ENCODE results near the gene ETS1. TPM values are rescaled to one million over a fixed set of nuclear protein-coding genes. Genes with fewer than 3 reads are reported as not detected.
A peak's percentile ranks its signal among the peaks of the same experiment; 100 is the strongest.

The ETS1 gene
- total RNA-seq, 2 experiments from 2014 or later, result 579 to 590 TPM

DNA sequence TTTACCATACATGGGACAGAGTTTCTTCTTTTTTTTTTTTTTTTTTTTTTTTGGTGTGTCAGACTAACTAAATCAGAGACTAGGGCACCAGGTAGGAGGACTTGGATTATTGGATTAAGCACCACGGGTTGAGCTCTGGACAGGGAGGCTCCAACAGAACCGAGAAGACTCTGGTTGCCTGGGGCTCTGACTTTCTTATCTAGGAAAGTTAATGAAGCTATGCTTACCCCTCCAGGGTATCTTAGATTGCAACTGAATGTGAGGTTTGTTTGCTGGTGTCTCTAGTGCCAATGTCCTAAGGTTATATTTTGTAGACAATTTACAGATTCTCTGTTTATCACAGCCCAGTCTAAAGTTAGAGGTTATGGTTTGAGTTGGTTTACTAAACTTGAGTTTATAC lies 18.1 kb downstream of the ETS1 start:
- TF ChIP-seq, protein P1, sequence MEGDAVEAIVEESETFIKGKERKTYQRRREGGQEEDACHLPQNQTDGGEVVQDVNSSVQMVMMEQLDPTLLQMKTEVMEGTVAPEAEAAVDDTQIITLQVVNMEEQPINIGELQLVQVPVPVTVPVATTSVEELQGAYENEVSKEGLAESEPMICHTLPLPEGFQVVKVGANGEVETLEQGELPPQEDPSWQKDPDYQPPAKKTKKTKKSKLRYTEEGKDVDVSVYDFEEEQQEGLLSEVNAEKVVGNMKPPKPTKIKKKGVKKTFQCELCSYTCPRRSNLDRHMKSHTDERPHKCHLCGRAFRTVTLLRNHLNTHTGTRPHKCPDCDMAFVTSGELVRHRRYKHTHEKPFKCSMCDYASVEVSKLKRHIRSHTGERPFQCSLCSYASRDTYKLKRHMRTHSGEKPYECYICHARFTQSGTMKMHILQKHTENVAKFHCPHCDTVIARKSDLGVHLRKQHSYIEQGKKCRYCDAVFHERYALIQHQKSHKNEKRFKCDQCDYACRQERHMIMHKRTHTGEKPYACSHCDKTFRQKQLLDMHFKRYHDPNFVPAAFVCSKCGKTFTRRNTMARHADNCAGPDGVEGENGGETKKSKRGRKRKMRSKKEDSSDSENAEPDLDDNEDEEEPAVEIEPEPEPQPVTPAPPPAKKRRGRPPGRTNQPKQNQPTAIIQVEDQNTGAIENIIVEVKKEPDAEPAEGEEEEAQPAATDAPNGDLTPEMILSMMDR (IDR thresholded peaks at IDR 0.05), result no peak
- Histone ChIP-seq H3K4me3 (ENCODE audit: low read length) (no peak overlapping the region), H3K9me3 (ENCODE audit: control insufficient read depth in 1 of 2, insufficient read depth in 1 of 2, low read length in 2 of 2) (no peaks in the 10 kb centered on the region), H3K36me3 (ENCODE audit: insufficient read depth, low read length) (no peaks in the 10 kb centered on the region), H3K27me3 (ENCODE audit: control insufficient read depth in 1 of 2, insufficient read depth in 2 of 2, low read length in 2 of 2) (no peaks in the 10 kb centered on the region), H3K27ac (ENCODE audit: low read depth in 1 of 2, low read length in 2 of 2) (no peak overlapping the region), H3K4me1 (ENCODE audit: insufficient read depth, low read length) (peaks cover 9% of the 10 kb centered on the region)
- H3K27ac Mint-ChIP-seq, result no peak overlapping the region
- H3K9me3 Mint-ChIP-seq, result no peaks in the 10 kb centered on the region
- intact Hi-C loops (cut with DNase I, micrococcal nuclease), result no loop called here
- peaks cover 31% of the 10 kb centered on the region for H3K4me1 Mint-ChIP-seq (ENCODE audit: low read depth)
- ChIA-PET CTCF (interaction anchor here (0.7 kb wide), 1 partner anchor 359 kb away, joined by 3 read pairs; no protein-coding TSS in a partner anchor), POLR2A (no interaction called here)
- H3K36me3 Mint-ChIP-seq (ENCODE audit: low read depth), result no peaks in the 10 kb centered on the region
- no peak for ATAC-seq (ENCODE audit: poor library complexity)
- H3K27me3 Mint-ChIP-seq, result no peaks in the 10 kb centered on the region
- H3K4me3 Mint-ChIP-seq, result no peak overlapping the region
- DNase-seq, result no peak

DNA sequence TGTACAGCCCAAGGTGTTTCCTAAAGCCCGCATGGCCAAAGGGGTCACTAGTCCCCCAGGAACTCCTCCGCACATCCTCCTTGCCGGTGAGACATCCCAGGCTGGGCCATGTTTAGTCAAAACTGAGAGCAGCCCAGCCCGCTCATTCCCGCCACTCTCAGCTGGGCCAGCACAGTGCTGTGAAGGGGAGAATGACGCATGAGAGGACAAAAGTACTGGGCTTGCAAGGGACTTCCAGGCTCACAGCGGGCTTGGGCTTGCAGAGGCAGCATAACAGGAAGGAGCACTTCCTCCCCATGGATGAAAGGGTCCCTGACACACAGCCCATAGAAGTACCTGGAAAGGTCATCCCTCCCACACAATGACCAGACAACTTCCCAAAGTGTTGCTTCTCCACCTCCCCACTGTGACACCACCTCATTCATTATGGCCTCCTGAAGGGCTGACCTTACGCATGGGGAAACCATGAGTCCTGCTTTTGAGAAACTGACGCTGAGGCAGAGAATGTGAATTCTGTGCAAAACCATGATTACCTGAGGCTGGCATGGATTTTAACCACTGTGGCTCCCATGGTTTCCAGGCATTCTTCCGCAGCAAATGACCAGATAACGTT lies 19.1 kb downstream of the ETS1 start:
- Mint-ChIP-seq H3K27ac (peak overlapping the region; percentile 30), H3K36me3 (ENCODE audit: low read depth) (no peaks in the 10 kb centered on the region), H3K9me3 (no peaks in the 10 kb centered on the region), H3K27me3 (no peaks in the 10 kb centered on the region), H3K4me3 (no peak overlapping the region), H3K4me1 (ENCODE audit: low read depth) (peaks cover 29% of the 10 kb centered on the region)
- H3K4me3 ChIP-seq (ENCODE audit: low read length), result no peak overlapping the region
- H3K27ac ChIP-seq (ENCODE audit: low read depth in 1 of 2, low read length in 2 of 2), result no peak overlapping the region
- ChIA-PET CTCF (no interaction called here), POLR2A (no interaction called here)
- intact Hi-C loops (cut with DNase I, micrococcal nuclease), result no loop called here
- H3K36me3 ChIP-seq (ENCODE audit: insufficient read depth, low read length), result no peaks in the 10 kb centered on the region
- no peaks in the 10 kb centered on the region for H3K27me3 ChIP-seq (ENCODE audit: control insufficient read depth in 1 of 2, insufficient read depth in 2 of 2, low read length in 2 of 2)
- peaks cover 9% of the 10 kb centered on the region for H3K4me1 ChIP-seq (ENCODE audit: insufficient read depth, low read length)
- TF ChIP-seq, protein P1 (IDR thresholded peaks at IDR 0.05), result no peak
- H3K9me3 ChIP-seq (ENCODE audit: control insufficient read depth in 1 of 2, insufficient read depth in 1 of 2, low read length in 2 of 2), result no peaks in the 10 kb centered on the region
- no peak for ATAC-seq (ENCODE audit: poor library complexity)
- DNase-seq, result peak in 2 of 14 experiments; percentile 28 to 33

DNA sequence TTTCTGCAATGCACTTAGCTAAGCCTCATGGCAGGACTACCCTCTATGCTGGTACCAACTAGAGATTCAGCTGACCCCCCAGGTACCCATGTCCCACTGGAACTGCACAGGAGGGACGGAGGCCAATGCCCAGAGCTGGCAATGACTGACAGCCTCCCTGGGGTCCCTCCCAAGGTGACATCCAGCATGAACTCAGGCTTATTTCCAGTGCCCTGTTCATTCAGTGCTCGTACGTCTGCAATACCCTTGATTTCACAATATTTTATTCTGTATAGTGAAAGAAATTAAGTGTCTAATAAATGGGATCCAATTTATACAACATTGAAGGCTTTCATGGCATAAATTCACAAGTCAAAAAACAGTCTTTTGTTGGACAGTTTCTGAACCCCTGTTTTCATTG lies 20.2 kb downstream of the ETS1 start:
- Mint-ChIP-seq H3K27ac (no peak overlapping the region), H3K9me3 (no peaks in the 10 kb centered on the region), H3K4me3 (no peak overlapping the region), H3K36me3 (ENCODE audit: low read depth) (no peaks in the 10 kb centered on the region), H3K4me1 (ENCODE audit: low read depth) (peaks cover 29% of the 10 kb centered on the region), H3K27me3 (no peaks in the 10 kb centered on the region)
- peaks cover 9% of the 10 kb centered on the region for H3K4me1 ChIP-seq (ENCODE audit: insufficient read depth, low read length)
- no peaks in the 10 kb centered on the region for H3K36me3 ChIP-seq (ENCODE audit: insufficient read depth, low read length)
- intact Hi-C loops (cut with DNase I, micrococcal nuclease), result no loop called here
- ChIA-PET CTCF (no interaction called here), POLR2A (no interaction called here)
- no peaks in the 10 kb centered on the region for H3K9me3 ChIP-seq (ENCODE audit: control insufficient read depth in 1 of 2, insufficient read depth in 1 of 2, low read length in 2 of 2)
- no peak overlapping the region for H3K4me3 ChIP-seq (ENCODE audit: low read length)
- TF ChIP-seq, protein P1 (IDR thresholded peaks at IDR 0.05), result no peak
- H3K27me3 ChIP-seq (ENCODE audit: control insufficient read depth in 1 of 2, insufficient read depth in 2 of 2, low read length in 2 of 2), result no peaks in the 10 kb centered on the region
- H3K27ac ChIP-seq (ENCODE audit: low read depth in 1 of 2, low read length in 2 of 2), result no peak overlapping the region
- DNase-seq, result no peak
- no peak for ATAC-seq (ENCODE audit: poor library complexity)
